Esophagus muscularis mucosa (tissue), 4 donors: ENCODE data around the gene ABCC6. TPM values are rescaled to one million over a fixed set of nuclear protein-coding genes. Genes with fewer than 3 reads are reported as not detected.

Experiments used
- DNase-seq: peaks from one replicate; pipeline ENCODE4 v3.0.0-alpha.2; 2017; ENCODE audit errors: extremely low spot score
- H3K27ac ChIP-seq, 4 donors: fragments of 200-600 bp; sonication (generic); replicated peaks in 1 of 4; 1 replicate in 3 of 4; 2 replicates in 1 of 4; pipeline ENCODE4 v1.5.1; 2016 to 2019; ENCODE audit warnings: mild to moderate bottlenecking in 1 of 4
- H3K27me3 ChIP-seq, 4 donors: fragments of 200-600 bp; sonication (generic); one replicate each; pipeline versions ENCODE4 v1.5.1 to v1.6.0; 2016 to 2019
- H3K36me3 ChIP-seq, 4 donors: fragments of 200-600 bp; sonication (generic); one replicate each; pipeline ENCODE4 v1.5.1; 2016 to 2019
- H3K4me1 ChIP-seq, 4 donors: fragments of 200-600 bp; sonication (generic); one replicate each; pipeline ENCODE4 v1.5.1; 2016 to 2019
- H3K4me3 ChIP-seq, 4 donors: fragments of 200-600 bp; sonication (generic); 1 replicate in 2 of 4; 2 replicates in 2 of 4; pipeline ENCODE4 v1.5.1; 2016 to 2019; ENCODE audit warnings: mild to moderate bottlenecking in 4 of 4, moderate library complexity in 1 of 4
- H3K9me3 ChIP-seq, 4 donors: fragments of 200-600 bp; sonication (generic); 1 replicate in 3 of 4; 2 replicates in 1 of 4; pipeline ENCODE4 v1.5.1; 2016 to 2019
- CTCF ChIP-seq, 3 experiments: fragments of 200-600 bp in 2 of 3; fragments of 450-650 bp in 1 of 3; sonication (generic) in 2 of 3; IDR thresholded peaks; one replicate each; pipeline ENCODE4 v1.5.1; 2017 to 2019; ENCODE audit warnings: antibody characterized with exemption in 3 of 3, mild to moderate bottlenecking in 2 of 3, moderate library complexity in 1 of 3
- EP300 ChIP-seq: sonication (generic); formaldehyde crosslinking; IDR thresholded peaks from one replicate; pipeline ENCODE4 v1.6.1; 2017; ENCODE audit warnings: antibody characterized with exemption
- POLR2A ChIP-seq: fragments of 450-650 bp; IDR thresholded peaks from one replicate; pipeline ENCODE4 v1.6.1; 2017; ENCODE audit warnings: antibody characterized with exemption, moderate library complexity, mild to moderate bottlenecking, low read depth
- POLR2AphosphoS5 ChIP-seq, 2 donors: sonication (generic); formaldehyde crosslinking; IDR thresholded peaks; one replicate each; pipeline ENCODE4 v1.6.1; 2017; ENCODE audit warnings: antibody characterized with exemption in 2 of 2
- WGBS: methylation state at CpG from one replicate; pipeline ENCODE4 v1.1.5; 2018; 5-methylcytosine and 5-hydroxymethylcytosine counted together
- intact Hi-C: fragments of 100-400 bp; cut with DNase I; formaldehyde crosslinking; loops from one replicate; pipeline ENCODE4 v1.15.1; 2023
- total RNA-seq, 4 donors: library from RNA; depleted of rRNA; stranded (reverse); fragments of >200 nt; gene quantifications; one replicate each; pipeline versions ENCODE4 v1.1.0 to v1.2.1, GENCODE V29; 2016

Gene ABCC6
- total RNA-seq, 4 donors from 2014 or later: 0.17 to 0.83 (median 0.36) TPM

- no peak for DNase-seq
- whole genome bisulfite sequencing: 87% methylated on average over 14 of the region's 14 CpGs
- Histone ChIP-seq H3K4me3 (no peak overlapping the region), H3K4me1 (no peaks in the 10 kb centered on the region), H3K27me3 (no peaks in the 10 kb centered on the region), H3K27ac (no peak overlapping the region), H3K36me3 (no peaks in the 10 kb centered on the region), H3K9me3 (no peaks in the 10 kb centered on the region)
- TF ChIP-seq CTCF (IDR thresholded peaks at IDR 0.05) (no peak), POLR2AphosphoS5 (IDR thresholded peaks at IDR 0.05) (no peak), POLR2A (no peak), EP300 (no peak)
- intact Hi-C loops: no loop called here
These were observed 54.9 kb downstream of the ABCC6 start for GRCh38 chr16:16168431-16168830.

- no peak for TF ChIP-seq POLR2AphosphoS5 (IDR thresholded peaks at IDR 0.05)
- no peak for TF ChIP-seq POLR2A
- no peak for TF ChIP-seq EP300
- TF ChIP-seq CTCF (IDR thresholded peaks at IDR 0.05): no peak
- Histone ChIP-seq H3K4me3 (no peak overlapping the region), H3K27ac (no peak overlapping the region), H3K4me1 (no peaks in the 10 kb centered on the region), H3K36me3 (no peaks in the 10 kb centered on the region), H3K9me3 (no peaks in the 10 kb centered on the region), H3K27me3 (no peaks in the 10 kb centered on the region)
- intact Hi-C loops: no loop called here
- 79% methylated on average over 11 of the region's 11 CpGs for WGBS
- DNase-seq: no peak
These were observed 55.4 kb downstream of the ABCC6 start for GRCh38 chr16:16167927-16168326.

- TF ChIP-seq EP300 (no peak), POLR2A (no peak), POLR2AphosphoS5 (IDR thresholded peaks at IDR 0.05) (no peak), CTCF (IDR thresholded peaks at IDR 0.05) (no peak)
- intact Hi-C loops: no loop called here
These were observed 56.3 kb downstream of the ABCC6 start for GRCh38 chr16:16166949-16167348.

GRCh38 chr16:16166085-16166484, 57.2 kb downstream of the ABCC6 start:
- Histone ChIP-seq H3K27ac (no peak overlapping the region), H3K4me3 (no peak overlapping the region), H3K9me3 (no peaks in the 10 kb centered on the region), H3K27me3 (no peaks in the 10 kb centered on the region), H3K36me3 (no peaks in the 10 kb centered on the region), H3K4me1 (no peaks in the 10 kb centered on the region)
- DNase-seq: no peak
- WGBS: 81% methylated on average over 7 of the region's 7 CpGs
- intact Hi-C loops: no loop called here
- TF ChIP-seq POLR2A (no peak), EP300 (no peak), CTCF (IDR thresholded peaks at IDR 0.05) (no peak), POLR2AphosphoS5 (IDR thresholded peaks at IDR 0.05) (no peak)

More at GRCh38 chr16:16166949-16167348, 56.3 kb downstream of the ABCC6 start:
- Histone ChIP-seq H3K4me1 (no peaks in the 10 kb centered on the region), H3K9me3 (no peaks in the 10 kb centered on the region), H3K27me3 (no peaks in the 10 kb centered on the region), H3K36me3 (no peaks in the 10 kb centered on the region), H3K27ac (no peak overlapping the region), H3K4me3 (no peak overlapping the region)
- 80% methylated on average over 1 of the region's 2 CpGs for WGBS
- DNase-seq: no peak

GRCh38 chr16:16164243-16164642, 59.1 kb downstream of the ABCC6 start:
- Histone ChIP-seq H3K27ac (no peak overlapping the region), H3K36me3 (no peaks in the 10 kb centered on the region), H3K4me1 (no peaks in the 10 kb centered on the region), H3K9me3 (peaks cover 0 to 4% (median 2%) of the 10 kb centered on the region in 4 donors), H3K27me3 (no peaks in the 10 kb centered on the region), H3K4me3 (no peak overlapping the region)
- TF ChIP-seq CTCF (IDR thresholded peaks at IDR 0.05) (no peak), EP300 (no peak), POLR2AphosphoS5 (IDR thresholded peaks at IDR 0.05) (no peak), POLR2A (no peak)
- no peak for DNase-seq
- WGBS: 88% methylated on average over 2 of the region's 3 CpGs
- intact Hi-C loops: no loop called here
